Tibial artery (tissue), 4 donors: ENCODE data around the gene RAB22A.
"Not testable (repeated sequence)": the region's sequence is repeated elsewhere in the genome, so short reads cannot be mapped to it uniquely, and the experiment has no call there.

Source experiments
- DNase-seq, 2 donors: peaks; one replicate each; pipeline ENCODE4 v3.0.0-alpha.2; 2019
- H3K27ac ChIP-seq, 2 donors: fragments of 200-600 bp; sonication (generic) in 1 of 2; 1 replicate in 1 of 2; 2 replicates in 1 of 2; pipeline ENCODE4 v1.5.1; 2018 to 2019; ENCODE audit warnings: mild to moderate bottlenecking in 1 of 2
- H3K27me3 ChIP-seq, 2 donors: fragments of 200-600 bp; sonication (generic) in 1 of 2; one replicate each; pipeline versions ENCODE4 v1.5.1 to v1.6.0; 2016 to 2019
- H3K36me3 ChIP-seq, 3 donors: fragments of 200-600 bp; sonication (generic) in 2 of 3; one replicate each; pipeline ENCODE4 v1.5.1; 2016 to 2019; ENCODE audit warnings: mild to moderate bottlenecking in 2 of 3
- H3K4me1 ChIP-seq, 4 donors: fragments of 200-600 bp; sonication (generic) in 2 of 4; 1 replicate in 3 of 4; 2 replicates in 1 of 4; pipeline ENCODE4 v1.5.1; 2016 to 2019
- H3K4me3 ChIP-seq, 2 donors: fragments of 200-600 bp; sonication (generic) in 1 of 2; 1 replicate in 1 of 2; 2 replicates in 1 of 2; pipeline ENCODE4 v1.5.1; 2018 to 2019; ENCODE audit warnings: mild to moderate bottlenecking in 2 of 2
- H3K9me3 ChIP-seq, 3 donors: fragments of 200-600 bp; sonication (generic) in 1 of 3; one replicate each; pipeline ENCODE4 v1.5.1; 2016 to 2019
- intact Hi-C: fragments of 100-400 bp; cut with DNase I; formaldehyde crosslinking; loops from one replicate; pipeline ENCODE4 v1.15.0; 2023; ENCODE audit warnings: low total_unique reads
- TF ChIP-seq, protein P1 (sequence below), 2 experiments: fragments of 200-600 bp in 1 of 2; fragments of 450-650 bp in 1 of 2; IDR thresholded peaks; one replicate each; pipeline ENCODE4 v1.5.1; 2017 to 2019; ENCODE audit warnings: antibody characterized with exemption in 2 of 2, mild to moderate bottlenecking in 1 of 2, moderate library complexity in 1 of 2

Gene RAB22A

DNA sequence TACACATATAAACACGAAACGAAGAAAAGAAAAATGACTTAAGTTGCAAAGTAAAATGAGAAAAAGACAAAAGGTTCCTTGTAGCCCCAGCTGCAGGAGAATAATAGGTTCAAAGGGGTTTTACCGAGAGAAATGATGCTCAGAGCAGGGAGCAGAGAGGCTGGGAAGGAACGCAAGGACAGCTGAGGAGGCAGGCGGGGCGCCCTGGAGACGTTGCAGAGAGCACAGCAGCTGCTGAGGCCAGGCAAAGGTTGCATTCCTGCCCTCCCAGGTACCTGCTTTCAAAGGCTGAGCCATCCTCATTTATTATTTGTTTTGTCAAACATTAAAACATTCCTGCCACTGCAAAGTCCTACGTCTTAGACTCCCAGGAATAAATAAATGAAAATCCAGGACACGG is 63.3 kb downstream of the RAB22A start:
- Histone ChIP-seq H3K36me3 (peaks cover 1 to 4% (median 2%) of the 10 kb centered on the region in 3 donors), H3K9me3 (no peaks in the 10 kb centered on the region), H3K4me1 (no peaks in the 10 kb centered on the region), H3K27me3 (peaks cover 0 to 8% of the 10 kb centered on the region in 2 donors), H3K4me3 (no peak overlapping the region), H3K27ac (no peak overlapping the region)
- DNase-seq = no peak
- TF ChIP-seq, protein P1, sequence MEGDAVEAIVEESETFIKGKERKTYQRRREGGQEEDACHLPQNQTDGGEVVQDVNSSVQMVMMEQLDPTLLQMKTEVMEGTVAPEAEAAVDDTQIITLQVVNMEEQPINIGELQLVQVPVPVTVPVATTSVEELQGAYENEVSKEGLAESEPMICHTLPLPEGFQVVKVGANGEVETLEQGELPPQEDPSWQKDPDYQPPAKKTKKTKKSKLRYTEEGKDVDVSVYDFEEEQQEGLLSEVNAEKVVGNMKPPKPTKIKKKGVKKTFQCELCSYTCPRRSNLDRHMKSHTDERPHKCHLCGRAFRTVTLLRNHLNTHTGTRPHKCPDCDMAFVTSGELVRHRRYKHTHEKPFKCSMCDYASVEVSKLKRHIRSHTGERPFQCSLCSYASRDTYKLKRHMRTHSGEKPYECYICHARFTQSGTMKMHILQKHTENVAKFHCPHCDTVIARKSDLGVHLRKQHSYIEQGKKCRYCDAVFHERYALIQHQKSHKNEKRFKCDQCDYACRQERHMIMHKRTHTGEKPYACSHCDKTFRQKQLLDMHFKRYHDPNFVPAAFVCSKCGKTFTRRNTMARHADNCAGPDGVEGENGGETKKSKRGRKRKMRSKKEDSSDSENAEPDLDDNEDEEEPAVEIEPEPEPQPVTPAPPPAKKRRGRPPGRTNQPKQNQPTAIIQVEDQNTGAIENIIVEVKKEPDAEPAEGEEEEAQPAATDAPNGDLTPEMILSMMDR (IDR thresholded peaks at IDR 0.05) = no peak
- intact Hi-C loops = no loop called here

DNA sequence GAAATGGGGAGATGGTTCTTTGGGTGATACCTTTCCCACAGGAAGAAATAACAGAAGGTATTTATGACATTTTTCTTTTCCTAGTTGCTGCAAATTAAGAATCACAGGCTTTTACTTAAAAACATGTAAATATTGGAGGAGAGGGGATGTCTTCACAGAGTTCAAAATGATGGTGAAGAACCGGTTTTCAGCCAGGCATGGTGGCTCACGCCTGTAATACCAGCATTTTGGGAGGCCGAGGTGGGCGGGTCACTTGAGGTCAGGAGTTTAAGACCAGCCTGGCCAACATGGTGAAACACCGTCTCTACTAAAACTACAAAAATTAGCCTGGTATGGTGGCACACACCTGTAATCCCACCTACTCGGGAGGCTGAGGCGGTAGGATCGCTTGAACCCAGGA is 63.8 kb downstream of the RAB22A start:
- intact Hi-C loops, DNase-seq, H3K4me1 ChIP-seq, H3K9me3 ChIP-seq, H3K27ac ChIP-seq, H3K27me3 ChIP-seq, H3K4me3 ChIP-seq, H3K36me3 ChIP-seq: not testable (repeated sequence)

DNA sequence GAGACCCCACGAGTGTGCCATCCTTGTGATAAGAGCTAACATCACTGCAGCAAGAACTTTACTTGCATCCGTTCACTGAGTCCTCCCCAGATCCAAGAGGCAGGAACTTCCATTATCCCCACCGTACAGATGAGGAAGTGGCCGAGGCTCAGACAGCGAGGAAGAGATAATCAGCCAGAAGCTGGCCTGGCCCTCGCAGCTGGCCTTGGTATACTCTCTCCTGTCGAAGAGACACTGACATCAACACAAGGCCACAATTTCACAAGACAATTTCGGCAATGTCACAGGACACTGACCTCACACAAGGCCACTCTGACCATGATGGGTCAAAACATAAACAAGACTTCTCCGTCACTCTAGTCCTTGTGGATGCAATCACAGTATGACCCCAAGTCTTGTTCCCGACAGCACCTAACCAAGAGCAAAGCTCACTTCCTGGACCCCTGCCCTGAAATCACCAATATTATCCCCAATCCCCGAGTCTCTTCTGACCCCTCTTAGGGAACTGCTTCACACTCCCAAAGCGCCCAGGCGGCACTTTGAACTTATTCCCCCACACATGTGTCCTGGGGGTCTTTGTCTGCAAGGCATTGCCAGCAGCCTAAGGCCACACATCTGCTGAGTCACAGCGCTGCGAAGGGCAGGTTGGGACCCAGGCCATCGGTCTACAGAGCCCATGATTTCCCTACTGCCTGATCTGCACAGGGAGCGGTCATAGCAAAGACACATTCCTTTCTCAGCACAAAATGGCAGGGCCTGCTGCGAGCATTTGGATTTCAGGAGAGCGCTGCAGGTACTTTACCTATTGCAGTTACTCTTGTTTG is 64.7 kb downstream of the RAB22A start:
- Histone ChIP-seq H3K27ac (no peak overlapping the region), H3K4me3 (no peak overlapping the region), H3K27me3 (peaks cover 0 to 8% of the 10 kb centered on the region in 2 donors), H3K9me3 (no peaks in the 10 kb centered on the region), H3K36me3 (no peaks in the 10 kb centered on the region), H3K4me1 (no peaks in the 10 kb centered on the region)
- TF ChIP-seq, protein P1 (IDR thresholded peaks at IDR 0.05) = no peak
- DNase-seq = no peak
- intact Hi-C loops = no loop called here

DNA sequence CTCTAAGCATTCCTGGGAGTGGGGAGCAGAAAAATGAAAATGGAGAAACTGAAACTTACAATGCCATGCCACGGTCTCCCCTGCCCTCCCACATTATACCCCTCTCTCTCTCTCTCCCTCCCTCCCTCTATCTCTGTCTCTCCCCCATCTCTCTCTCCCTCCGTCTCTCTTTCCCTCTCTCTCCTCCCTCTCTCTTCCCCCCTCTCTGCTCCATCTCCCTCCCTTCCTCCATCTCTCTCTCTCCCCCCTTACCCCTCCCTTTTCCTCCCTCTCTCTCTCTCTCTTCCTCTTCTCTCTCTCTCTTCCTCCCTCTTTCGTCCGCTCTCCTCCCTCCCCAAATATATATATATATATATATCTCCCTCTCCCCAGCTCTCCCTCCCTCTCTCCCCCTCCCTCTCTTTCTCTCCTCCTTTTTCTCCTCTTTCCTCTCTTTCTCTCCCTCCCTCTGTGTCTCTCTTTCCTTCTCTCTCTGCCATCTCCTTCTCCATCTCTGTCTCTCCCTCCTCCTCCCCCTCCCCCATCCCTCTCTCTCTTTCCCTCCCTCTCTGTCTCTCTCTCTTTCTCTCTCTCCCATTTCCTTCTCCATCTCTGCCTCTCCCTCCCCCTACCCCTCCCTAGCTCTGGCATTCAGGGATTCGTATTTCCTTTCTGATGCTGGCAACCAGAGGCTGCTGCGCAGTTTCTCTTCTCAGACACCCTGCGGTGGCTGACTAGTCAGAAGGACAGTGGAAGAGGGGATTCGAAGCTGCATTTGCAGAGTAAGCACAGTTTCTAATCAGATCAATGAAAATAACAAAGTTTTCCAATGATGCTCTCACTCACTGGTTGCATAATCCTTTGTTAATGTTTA is 65.6 kb downstream of the RAB22A start:
- intact Hi-C loops = no loop called here
- H3K27ac ChIP-seq = no peak overlapping the region
- H3K36me3 ChIP-seq = no peaks in the 10 kb centered on the region
- no peak overlapping the region for H3K4me3 ChIP-seq
- no peaks in the 10 kb centered on the region for H3K4me1 ChIP-seq
- TF ChIP-seq, protein P1 (IDR thresholded peaks at IDR 0.05) = no peak
- H3K9me3 ChIP-seq = no peaks in the 10 kb centered on the region
- no peak for DNase-seq
- H3K27me3 ChIP-seq = peaks cover 0 to 8% of the 10 kb centered on the region in 2 donors

DNA sequence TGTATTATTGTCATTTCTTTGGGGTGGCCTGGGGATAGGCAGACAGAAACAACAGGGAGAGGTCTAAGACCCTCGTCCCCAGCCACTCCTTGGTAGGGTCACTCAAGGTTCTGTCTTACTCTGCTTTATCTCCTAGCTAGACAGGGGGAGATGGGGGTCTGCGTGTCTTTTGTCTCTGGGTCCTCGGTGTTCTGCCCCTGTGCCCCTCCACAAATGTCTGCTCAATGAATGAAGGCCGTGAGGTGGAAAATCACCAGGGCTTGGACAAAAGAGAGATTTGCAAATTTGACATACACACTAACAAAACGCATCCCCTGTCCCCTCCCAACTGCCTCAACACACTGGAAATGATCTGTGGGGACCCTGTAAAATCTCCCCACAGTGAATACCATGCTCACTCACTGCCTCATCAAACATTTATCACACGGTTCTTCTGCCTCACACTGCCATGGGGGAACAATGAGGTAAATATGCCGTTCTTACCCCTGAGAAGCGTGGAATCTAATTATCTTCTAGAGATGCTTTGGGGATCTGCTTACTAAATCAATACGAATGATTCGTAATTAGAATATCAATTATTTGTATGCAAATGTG is 66.3 kb downstream of the RAB22A start:
- Histone ChIP-seq H3K27ac (no peak overlapping the region), H3K4me1 (no peaks in the 10 kb centered on the region), H3K9me3 (no peaks in the 10 kb centered on the region), H3K4me3 (no peak overlapping the region), H3K36me3 (no peaks in the 10 kb centered on the region), H3K27me3 (peaks cover 0 to 8% of the 10 kb centered on the region in 2 donors)
- TF ChIP-seq, protein P1 (IDR thresholded peaks at IDR 0.05) = no peak
- intact Hi-C loops = no loop called here
- DNase-seq = no peak
